ENCODE data around the gene FAH. TPM values are rescaled to one million over a fixed set of nuclear protein-coding genes. Genes with fewer than 3 reads are reported as not detected.

The FAH gene
- total RNA-seq, 4 donors from 2014 or later, result 22.0 to 42.0 (median 37.7) TPM

DNA sequence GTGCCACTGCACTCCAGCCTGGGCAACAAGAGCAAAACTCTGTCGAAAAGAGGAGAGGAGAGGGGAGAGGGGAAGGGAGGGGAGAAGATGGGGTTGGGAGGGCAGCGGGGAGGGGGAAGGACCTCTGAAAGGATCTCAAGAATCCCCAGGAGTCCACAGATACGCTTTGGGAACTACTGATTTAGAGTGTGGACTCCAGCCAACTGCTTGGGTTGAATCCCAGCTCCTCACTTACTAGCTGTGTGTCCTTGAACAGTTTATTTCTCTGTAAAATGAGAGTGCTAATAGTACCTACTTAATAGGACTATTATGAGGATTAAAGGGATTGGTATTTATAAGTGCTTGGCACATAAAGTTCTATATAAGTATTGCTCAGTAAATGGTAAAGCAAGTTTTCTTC, 45.0 kb upstream of the FAH start:
- TF ChIP-seq, protein P1, sequence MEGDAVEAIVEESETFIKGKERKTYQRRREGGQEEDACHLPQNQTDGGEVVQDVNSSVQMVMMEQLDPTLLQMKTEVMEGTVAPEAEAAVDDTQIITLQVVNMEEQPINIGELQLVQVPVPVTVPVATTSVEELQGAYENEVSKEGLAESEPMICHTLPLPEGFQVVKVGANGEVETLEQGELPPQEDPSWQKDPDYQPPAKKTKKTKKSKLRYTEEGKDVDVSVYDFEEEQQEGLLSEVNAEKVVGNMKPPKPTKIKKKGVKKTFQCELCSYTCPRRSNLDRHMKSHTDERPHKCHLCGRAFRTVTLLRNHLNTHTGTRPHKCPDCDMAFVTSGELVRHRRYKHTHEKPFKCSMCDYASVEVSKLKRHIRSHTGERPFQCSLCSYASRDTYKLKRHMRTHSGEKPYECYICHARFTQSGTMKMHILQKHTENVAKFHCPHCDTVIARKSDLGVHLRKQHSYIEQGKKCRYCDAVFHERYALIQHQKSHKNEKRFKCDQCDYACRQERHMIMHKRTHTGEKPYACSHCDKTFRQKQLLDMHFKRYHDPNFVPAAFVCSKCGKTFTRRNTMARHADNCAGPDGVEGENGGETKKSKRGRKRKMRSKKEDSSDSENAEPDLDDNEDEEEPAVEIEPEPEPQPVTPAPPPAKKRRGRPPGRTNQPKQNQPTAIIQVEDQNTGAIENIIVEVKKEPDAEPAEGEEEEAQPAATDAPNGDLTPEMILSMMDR (IDR thresholded peaks at IDR 0.05), result no peak
- TF ChIP-seq POLR2A (IDR thresholded peaks at IDR 0.05), result no peak
- TF ChIP-seq EP300 (IDR thresholded peaks at IDR 0.05), result no peak
- H3K27me3 ChIP-seq, result no peaks in the 10 kb centered on the region
- H3K36me3 ChIP-seq, result no peaks in the 10 kb centered on the region
- WGBS, 2 donors, result 35 to 51% methylated on average over 2 to 3 of the region's 3 CpGs
- peaks cover 0 to 26% (median 0%) of the 10 kb centered on the region in 4 donors for H3K4me1 ChIP-seq
- H3K4me3 ChIP-seq, result no peak overlapping the region
- H3K9me3 ChIP-seq, result no peaks in the 10 kb centered on the region
- no peak overlapping the region for H3K27ac ChIP-seq
- no peak for DNase-seq (ENCODE audit: low spot score in 2 of 2)

DNA sequence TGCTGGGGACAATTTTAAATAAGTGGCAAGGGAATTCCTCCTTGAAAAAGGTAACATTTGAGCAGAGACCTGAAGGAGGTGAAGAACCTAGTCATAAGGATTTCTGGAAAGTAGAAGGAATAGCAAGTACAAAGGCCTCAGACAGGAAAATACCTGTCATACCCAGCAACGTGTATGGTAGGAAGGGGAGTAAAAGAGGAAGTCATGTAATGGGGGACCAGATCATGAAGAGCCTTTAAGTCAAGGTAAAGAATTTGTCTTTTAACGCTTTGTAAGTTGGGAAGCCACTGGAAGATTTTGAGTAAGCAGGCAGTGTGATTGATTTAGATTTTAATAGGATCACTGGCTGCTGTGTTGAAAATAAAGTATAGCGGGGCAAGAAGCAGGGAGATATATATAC, 43.4 kb upstream of the FAH start:
- no peaks in the 10 kb centered on the region for H3K27me3 ChIP-seq
- H3K4me1 ChIP-seq, result peaks cover 0 to 40% (median 0%) of the 10 kb centered on the region in 4 donors
- WGBS, 2 donors, result 80 to 89% methylated on average over 3 of the region's 3 CpGs
- H3K9me3 ChIP-seq, result no peaks in the 10 kb centered on the region
- H3K27ac ChIP-seq, result no peak overlapping the region
- no peak for TF ChIP-seq EP300 (IDR thresholded peaks at IDR 0.05)
- TF ChIP-seq, protein P1 (IDR thresholded peaks at IDR 0.05), result no peak
- TF ChIP-seq POLR2A (IDR thresholded peaks at IDR 0.05), result no peak
- H3K36me3 ChIP-seq, result no peaks in the 10 kb centered on the region
- DNase-seq (ENCODE audit: low spot score in 2 of 2), result no peak
- no peak overlapping the region for H3K4me3 ChIP-seq

DNA sequence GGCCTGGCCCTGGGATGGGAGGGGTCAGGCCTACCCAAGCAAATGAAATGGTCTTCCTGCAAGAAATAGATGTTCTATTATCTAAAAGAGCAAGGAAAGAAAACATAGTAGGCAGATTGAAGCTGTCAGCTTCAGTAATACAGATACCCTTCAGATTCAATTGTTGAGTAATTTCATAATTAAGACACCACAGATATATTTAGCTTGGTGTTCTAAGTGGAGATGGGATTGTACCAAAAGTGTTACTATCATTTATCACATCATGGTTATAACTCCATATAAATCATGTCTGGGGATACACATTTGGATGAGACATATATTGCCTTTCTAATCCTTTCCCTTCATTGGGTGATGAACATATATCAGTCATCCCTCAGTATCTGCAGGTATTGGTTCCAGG, 41.9 kb upstream of the FAH start:
- H3K27me3 ChIP-seq, result no peaks in the 10 kb centered on the region

DNA sequence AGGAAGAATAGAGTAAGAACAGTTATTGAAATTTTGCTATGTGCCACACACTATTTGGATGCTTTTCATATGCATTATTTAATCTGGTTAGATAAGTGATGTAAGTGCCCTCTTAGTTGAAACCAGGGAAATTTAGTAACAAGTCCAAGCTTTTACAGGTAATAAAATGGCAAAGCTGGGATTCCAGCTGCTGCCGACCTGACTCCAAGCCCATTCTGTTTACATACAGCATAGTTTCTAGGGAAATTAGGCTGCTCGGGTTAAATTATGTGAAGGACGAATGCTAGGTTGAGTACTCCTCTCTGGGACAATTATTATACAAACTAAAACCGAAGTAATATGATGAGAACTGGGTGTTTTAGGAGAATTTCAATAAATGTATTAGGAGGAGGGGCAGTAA, 38.7 kb upstream of the FAH start:
- TF ChIP-seq EP300 (IDR thresholded peaks at IDR 0.05) (no peak), POLR2A (IDR thresholded peaks at IDR 0.05) (no peak)
- TF ChIP-seq, protein P1 (IDR thresholded peaks at IDR 0.05), result no peak
- H3K27ac ChIP-seq, result peak overlapping the region in 1 of 4 donors; percentile 13
- peaks cover 0 to 50% (median 7%) of the 10 kb centered on the region in 4 donors for H3K4me1 ChIP-seq
- no peak for DNase-seq (ENCODE audit: low spot score in 2 of 2)
- WGBS, 2 donors, result 63 to 64% methylated on average over 4 of the region's 4 CpGs
- H3K27me3 ChIP-seq, result no peaks in the 10 kb centered on the region
- H3K36me3 ChIP-seq, result no peaks in the 10 kb centered on the region
- no peak overlapping the region for H3K4me3 ChIP-seq
- H3K9me3 ChIP-seq, result no peaks in the 10 kb centered on the region

More for the DNA sequence above, 41.9 kb upstream of the FAH start:
- peaks cover 0 to 52% (median 7%) of the 10 kb centered on the region in 4 donors for H3K4me1 ChIP-seq
- TF ChIP-seq EP300 (IDR thresholded peaks at IDR 0.05), result no peak
- no peak for TF ChIP-seq POLR2A (IDR thresholded peaks at IDR 0.05)
- TF ChIP-seq, protein P1 (IDR thresholded peaks at IDR 0.05), result no peak
- no peaks in the 10 kb centered on the region for H3K9me3 ChIP-seq
- H3K4me3 ChIP-seq, result no peak overlapping the region
- no peaks in the 10 kb centered on the region for H3K36me3 ChIP-seq
- DNase-seq (ENCODE audit: low spot score in 2 of 2), result no peak
- no peak overlapping the region for H3K27ac ChIP-seq

DNA sequence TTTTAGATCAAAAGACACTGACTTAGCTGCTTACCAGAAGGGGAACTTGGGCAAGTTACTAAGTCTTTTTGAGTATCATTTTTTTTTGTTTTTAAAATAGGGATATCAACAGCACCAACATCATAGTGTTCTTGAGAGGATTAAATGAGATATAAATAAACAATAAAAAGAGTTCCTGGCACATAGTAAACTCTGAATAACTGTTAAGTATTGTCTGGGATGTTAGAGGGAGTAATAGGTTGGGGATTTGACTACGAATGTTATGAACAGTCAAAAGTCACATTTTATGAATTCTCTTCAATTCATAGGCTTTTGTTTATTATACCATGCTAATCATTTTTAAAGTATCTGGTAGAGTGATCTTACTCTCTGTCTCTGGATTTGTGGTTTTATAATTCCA, 37.8 kb upstream of the FAH start:
- 44 to 47% methylated on average over 1 of the region's 1 CpG for WGBS, 2 donors
- Histone ChIP-seq H3K9me3 (no peaks in the 10 kb centered on the region), H3K36me3 (no peaks in the 10 kb centered on the region), H3K4me3 (no peak overlapping the region), H3K4me1 (peaks cover 0 to 50% (median 7%) of the 10 kb centered on the region in 4 donors), H3K27ac (no peak overlapping the region), H3K27me3 (no peaks in the 10 kb centered on the region)
- no peak for TF ChIP-seq EP300 (IDR thresholded peaks at IDR 0.05)
- TF ChIP-seq, protein P1 (IDR thresholded peaks at IDR 0.05), result no peak
- no peak for DNase-seq (ENCODE audit: low spot score in 2 of 2)

Data from tibial nerve (tissue), 4 donors.